GM19099 (cell line): ENCODE data around the gene IMMT.

Experiments
- POLR2A ChIP-seq: IDR thresholded peaks from 3 replicates; pipeline ENCODE4 v1.6.1; 2011; ENCODE audit warnings: low read depth; ENCODE audit not compliant: insufficient read length; ENCODE audit errors: extremely low read depth

IMMT gene

DNA sequence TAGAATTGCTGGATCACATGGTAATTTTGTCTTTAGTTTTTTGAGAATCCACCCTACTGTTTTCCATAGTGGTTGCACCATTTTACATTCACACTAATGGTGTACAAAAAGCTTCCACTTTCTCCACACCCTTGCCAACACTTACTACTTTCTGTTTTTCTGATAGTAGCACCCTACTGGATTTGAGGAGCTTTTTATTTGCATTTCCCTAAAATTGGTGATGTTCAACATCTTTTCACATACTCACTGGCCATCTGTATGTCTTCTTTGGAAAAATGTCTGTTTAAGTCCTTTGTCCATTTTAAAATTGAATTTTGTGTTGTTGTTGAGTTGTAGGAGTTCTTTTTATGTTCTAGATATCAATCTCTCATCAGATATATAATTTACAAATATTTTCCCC, 93.1 kb downstream of the IMMT start:
- no peak for TF ChIP-seq POLR2A

DNA sequence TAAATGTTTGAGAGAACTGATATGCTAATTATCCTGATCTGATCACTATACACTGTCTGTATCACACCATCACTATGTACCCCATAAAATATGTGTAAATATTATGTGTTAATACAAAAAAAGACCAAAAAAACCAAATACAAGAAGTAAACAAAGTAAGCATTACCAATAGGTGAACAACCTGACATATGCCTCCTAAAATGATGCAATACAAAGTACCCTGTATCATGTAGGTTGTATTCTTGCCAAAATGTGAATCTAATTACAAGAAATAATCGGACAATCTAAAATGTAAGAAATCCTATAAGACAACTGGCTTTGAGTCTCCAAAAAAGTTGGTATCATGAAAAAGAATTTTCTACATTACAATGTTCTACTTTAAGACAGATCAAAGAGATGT, 97.3 kb downstream of the IMMT start:
- TF ChIP-seq POLR2A = no peak

DNA sequence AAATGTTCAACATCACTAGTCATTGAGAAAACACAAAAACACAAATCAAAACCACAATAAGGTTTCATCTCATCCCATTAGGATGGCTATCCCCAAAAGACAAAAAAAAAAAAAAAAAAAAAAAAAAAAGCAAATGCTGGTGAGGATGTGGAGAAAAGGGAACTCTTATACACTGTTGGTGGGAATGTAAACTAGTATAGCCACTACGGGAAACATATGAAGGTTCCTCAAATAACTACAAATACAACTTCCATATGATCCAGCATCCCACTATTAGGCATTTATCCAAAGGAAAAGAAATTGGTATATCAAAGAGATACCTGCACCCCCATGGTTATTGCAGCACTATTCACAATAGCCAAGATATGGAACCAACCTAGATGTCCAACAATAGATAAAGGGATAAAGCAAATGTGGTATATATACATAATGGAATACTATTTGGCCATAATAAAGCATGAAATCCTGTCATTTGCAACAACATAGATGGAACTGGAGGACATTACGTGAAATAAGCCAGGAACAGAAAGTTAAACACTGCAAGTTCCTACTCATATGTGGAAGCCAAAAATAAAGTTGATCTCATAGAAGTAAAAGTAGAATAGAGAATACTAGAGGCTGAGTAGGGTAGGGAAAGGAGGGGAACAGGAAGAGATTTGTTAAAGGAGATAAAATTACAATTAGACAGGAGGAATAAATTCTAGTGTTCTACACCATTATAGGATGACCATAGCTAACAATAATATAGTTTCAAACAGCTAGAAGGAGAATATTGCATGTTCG, 98.0 kb downstream of the IMMT start:
- no peak for TF ChIP-seq POLR2A

DNA sequence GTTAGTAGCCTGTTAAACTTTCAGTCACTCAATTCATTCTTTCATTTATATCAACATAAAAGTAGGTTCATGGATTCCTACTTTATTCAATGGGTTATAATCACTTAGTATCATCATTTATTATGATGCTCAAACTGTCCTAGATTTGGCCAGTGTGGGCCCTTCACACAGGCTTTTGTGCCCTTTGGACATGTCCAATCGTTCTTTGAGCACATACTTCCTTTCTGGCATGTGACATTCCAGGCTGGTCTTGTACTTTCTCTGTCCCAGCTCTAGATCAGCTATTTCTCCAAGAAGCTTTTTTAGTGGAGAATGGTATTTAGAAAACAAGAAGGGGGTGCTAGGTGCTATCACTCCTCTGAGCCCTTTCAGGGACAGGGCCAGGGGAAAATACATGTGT, 101.0 kb downstream of the IMMT start:
- TF ChIP-seq POLR2A = no peak
